Embryonic facial prominence (tissue), 1 donor: ENCODE results near the gene TAF4.
"Not testable (repeated sequence)": the region's sequence is repeated elsewhere in the genome, so short reads cannot be mapped to it uniquely, and the experiment has no call there.

Experiments used
- DNase-seq: peaks from one replicate; pipeline ENCODE4 v3.0.0-alpha.2; 2016; ENCODE audit errors: extremely low spot score

The TAF4 gene

DNA sequence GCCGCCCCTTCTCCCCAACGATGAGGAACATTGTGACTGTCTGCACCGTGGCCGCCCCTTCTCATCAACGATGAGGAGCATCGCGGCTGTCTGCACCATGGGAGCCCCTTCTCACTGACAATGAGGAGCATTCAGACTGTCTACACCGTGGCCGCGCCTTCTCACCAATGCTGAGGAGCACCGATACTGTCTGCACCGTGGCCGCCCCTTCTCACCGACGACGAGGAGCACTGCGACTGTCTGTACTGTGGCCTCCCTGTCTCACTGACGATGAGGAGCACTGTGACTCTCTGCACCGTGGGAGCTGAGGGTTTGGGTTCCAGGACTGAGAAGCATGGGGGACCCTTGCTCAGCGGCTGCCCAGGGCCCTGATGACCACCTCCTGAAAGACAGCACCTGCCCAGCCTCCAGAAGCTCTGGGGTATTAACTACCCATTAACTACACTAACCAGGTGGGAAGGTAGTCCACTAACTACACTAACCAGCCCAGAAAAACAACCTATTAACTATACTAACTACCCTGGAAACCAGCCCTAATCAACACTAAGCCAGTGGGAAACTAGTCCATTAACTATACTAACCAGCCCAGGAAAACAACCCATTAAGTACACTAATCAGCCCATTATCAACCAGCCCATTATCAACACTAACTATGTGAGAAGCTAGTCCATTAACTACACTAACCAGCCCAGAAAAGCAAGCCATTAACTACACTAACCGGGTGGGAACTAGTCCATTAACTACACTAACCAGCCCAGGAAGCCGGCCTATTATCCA, 116.9 kb downstream of the TAF4 start:
- no peak for DNase-seq

DNA sequence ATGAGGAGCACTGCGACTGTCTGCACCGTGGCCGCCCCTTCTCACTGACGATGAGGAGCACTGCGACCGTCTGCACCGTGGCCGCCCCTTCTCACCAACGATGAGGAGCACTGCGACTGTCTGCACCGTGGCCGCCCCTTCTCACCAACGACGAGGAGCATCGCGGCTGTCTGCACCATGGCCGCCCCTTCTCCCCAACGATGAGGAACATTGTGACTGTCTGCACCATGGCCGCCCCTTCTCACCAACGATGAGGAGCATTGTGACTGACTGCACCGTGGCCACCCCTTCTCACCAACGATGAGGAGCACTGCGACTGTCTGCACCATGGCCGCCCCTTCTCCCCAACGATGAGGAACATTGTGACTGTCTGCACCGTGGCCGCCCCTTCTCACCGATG, 117.6 kb downstream of the TAF4 start:
- DNase-seq = not testable (repeated sequence)

DNA sequence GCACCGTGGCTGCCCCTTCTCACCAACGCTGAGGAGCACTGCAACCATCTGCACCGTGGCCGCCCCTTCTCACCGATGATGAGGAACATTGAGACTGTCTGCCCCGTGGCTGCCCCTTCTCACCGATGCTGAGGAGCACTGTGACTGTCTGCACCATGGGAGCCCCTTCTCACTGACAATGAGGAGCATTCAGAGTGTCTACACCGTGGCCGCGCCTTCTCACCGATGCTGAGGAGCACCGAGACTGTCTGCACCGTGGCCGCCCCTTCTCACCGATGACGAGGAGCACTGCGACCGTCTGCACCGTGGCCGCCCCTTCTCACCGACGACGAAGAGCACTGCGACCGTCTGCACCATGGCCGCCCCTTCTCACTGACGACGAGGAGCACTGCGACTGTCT, 120.2 kb downstream of the TAF4 start:
- not testable (repeated sequence) for DNase-seq

DNA sequence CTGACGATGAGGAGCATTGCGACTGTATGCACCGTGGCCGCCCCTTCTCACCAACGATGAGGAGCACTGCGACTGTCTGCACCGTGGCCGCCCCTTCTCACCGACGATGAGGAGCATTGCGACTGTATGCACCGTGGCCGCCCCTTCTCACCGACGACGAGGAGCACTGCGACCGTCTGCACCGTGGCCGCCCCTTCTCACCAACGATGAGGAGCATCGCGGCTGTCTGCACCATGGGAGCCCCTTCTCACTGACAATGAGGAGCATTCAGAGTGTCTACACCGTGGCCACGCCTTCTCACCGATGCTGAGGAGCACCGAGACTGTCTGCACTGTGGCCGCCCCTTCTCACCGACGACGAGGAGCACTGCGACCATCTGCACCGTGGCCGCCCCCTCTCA, 120.7 kb downstream of the TAF4 start:
- not testable (repeated sequence) for DNase-seq

DNA sequence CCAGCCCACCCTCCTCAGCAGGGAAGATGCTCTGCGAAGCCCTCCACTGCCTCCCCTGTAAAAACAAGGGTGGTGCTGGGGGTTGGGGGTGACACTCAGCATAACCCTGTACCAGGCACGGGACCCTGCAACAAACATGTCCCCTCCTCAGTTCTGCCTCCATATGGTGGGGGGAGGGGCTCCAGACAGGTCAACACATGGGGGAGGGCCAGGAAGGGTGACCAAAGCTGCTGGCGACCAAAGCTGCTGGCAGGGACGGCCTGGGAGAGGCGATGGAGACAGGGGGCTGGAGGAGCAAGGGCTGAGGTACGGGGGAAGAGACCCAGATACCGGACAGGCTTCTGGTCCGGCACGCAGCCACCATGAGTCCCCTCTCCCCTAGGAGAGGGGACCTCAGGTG, 123.2 kb downstream of the TAF4 start:
- no peak for DNase-seq

DNA sequence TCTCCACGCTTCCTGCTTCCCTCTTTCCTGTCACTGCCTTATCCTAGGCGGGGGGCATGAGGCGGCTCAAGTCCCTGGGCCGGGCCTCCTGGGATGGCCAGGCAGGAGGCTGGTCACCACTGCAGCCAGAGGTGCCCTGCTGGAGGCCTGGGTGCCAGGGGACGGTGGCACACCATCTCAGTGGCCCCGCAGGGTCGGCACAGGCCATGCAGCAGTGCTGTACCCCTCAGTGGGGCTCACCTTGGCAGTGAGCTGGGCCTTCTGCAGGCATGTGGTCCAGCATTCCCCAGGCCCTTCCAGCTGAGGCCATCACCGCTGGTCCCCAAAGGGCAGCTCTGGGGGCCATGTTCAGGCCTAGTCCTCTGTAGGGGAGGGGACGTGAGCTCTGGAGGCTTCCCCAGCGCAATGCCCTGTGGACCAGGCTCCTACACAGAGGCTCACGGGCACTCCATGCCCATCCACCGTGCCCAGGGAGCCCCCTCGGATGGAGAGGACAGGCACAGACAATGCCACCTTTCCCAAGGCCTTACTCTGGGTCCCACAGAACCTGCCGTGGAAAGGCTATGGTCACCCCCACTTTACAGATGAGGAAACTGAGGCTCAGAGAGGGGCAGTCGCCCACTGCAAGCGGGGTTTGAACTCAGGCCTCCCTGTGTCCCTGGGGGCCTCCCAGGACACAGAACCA, 123.8 kb downstream of the TAF4 start:
- no peak for DNase-seq

DNA sequence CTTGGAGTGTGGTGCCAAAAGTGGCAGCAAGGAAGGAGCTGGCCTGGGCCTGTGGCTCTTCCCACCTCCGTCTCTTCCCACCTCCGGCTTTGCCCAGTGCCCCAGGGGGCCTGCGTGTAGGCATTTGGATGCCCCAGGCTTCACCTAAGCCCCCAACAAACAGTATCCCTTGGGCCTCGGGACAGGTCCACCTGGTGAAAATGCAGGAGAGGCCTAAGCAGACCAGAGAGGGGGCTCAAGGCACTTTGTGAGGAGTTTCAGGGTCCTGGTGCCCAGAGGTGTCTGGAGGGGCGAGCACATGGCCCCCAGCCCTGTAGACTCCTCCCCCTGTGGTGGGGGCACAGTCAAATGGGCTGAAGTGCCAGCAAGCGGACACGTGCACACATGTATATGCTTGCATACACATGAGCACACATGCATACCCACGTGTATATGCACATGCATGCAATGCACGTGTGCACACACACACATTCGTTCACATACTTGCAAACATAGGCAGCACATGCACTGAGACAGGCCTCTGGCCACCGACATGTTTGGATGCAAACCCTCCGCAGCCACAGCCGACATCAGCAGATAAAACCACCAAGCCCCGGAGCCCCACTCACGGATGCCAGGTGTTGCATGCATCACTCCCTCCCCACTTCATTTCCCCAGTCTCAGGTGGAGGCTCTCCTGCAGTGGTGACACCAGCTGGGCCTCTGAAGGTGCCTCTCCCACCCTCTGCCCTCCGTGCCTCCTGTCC, 124.5 kb downstream of the TAF4 start:
- DNase-seq = no peak

DNA sequence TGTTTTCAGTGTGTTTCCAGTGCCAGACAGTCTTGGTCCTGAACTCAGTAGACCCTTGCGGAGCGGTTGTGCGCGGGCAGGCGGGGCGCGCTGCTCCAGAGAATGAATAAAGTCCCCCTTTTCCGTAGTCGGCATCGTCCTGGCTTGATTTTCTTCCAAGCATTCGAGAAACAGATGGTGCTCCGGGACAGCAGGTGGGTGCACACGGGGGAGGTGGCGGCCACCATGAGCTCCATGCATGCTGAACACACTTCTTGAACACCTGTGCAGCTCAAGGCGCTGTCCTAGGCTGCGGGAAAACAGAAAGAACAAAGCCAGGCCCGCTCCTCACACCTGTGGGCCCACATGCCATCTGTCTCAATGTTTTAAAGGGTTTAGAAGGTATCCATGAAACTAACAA, 125.2 kb downstream of the TAF4 start:
- no peak for DNase-seq

DNA sequence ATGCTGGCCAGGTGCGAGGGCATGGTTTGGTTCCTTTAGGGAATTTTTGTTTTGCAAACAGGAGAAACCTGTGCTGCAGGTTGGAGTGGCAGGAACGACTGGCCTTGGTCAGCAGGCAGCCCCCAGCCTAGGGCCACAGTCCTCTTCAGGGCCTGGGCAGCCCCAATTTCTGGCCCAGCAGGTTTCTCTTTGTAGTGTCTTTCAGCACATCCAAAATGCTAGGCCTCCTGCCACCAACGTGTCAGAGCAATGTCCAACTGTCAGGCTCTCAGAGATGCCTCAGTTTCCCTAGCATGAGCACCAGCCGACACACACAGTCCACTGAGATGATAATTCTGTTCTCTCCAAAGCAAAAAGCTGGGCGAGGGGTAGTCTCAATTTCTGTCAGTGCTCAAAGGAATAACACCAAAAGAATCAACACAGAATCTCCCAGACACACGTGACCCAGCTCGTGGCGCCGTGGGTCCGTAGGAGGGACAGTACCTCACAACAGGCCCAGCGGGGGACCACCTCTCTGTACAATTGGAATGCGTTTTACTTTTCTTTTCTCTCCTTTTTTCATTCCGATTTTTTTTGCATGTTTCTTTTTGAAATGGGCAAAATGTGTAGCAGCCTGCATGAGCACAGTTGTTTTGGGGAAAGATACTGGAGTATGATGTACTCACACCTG, 125.9 kb downstream of the TAF4 start:
- no peak for DNase-seq

DNA sequence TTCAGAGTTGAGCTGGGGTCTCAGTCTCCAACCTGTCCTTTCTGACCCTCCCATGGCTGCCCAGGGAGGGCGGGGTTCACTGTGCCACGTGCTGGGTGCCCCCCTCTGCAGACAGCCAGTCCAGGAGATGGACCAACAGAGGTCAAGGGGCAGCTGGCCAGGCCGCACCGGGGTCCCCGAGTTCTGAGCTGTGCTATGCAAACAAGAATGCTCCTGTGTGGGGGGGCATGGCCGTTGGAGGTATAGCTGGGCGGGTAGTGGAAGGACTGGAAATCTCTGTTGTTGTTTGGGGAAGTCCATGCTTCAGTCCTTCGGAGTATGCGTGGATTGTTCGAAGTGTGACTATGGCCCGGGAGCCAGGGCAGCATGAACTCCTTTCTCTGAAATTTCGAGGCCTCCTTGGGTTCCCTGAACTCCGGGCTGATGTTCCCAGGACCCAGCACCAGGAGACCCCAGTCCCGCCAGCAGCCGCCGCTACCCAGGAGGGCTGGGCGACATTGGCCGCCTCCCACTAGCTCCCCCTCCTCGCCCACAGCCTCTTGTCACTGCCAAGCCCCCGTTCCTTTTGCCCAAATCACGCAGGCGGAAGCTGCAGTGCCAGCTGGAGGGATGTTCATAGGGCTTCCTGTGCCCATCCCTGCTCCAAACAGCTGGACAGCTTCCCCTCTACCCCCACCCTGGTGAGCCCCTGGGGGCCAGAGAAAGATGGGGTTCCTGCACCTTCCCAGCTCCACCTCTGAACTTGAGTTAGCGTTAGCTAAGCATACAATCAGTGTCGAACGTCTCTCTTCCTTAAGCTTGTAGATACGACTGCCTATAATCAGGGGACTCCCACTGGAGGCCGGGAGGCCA, 126.6 kb downstream of the TAF4 start:
- DNase-seq = no peak

DNA sequence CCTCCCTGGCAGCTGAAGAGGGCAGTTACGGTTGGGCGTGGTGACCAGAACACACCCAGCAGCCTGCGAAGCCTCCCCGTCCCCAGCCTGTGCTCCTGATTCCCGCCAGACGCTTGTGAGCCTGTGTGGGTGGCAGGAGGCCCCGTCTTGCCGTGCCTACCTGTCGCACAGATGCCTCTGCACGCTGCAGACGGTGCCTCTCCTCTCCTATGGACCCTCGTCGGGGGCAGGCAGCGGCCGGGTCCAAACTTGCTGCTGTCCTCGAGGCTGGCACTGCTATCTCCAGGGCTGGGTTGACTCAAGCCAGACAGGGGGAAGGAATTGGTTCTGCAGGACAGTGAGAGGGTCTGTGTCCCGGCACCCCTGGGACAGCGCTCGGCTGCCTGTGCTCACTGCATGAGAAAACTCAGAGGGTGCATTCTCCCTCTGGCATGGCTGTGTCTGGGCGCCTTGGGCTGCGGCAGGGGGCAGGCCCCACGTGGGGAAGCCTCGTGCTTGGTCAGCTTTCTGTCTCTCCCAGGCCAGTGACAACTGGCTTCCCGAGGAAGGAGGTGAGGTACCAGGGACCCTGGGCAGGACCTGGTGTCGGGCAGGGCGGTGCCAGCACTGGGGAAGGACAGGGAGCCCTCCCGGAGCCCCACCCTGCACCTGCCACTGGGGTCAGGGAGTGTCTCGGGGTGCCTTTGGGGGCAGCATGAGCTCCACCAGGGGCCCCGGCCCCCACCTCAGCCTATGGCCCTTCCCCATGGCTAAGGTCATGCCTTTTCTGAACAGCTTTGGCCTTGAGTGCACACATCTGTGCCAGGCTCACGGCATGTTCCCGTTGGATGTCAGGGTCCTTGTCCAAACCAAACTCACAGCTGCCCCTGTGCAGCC, 127.5 kb downstream of the TAF4 start:
- DNase-seq = no peak

DNA sequence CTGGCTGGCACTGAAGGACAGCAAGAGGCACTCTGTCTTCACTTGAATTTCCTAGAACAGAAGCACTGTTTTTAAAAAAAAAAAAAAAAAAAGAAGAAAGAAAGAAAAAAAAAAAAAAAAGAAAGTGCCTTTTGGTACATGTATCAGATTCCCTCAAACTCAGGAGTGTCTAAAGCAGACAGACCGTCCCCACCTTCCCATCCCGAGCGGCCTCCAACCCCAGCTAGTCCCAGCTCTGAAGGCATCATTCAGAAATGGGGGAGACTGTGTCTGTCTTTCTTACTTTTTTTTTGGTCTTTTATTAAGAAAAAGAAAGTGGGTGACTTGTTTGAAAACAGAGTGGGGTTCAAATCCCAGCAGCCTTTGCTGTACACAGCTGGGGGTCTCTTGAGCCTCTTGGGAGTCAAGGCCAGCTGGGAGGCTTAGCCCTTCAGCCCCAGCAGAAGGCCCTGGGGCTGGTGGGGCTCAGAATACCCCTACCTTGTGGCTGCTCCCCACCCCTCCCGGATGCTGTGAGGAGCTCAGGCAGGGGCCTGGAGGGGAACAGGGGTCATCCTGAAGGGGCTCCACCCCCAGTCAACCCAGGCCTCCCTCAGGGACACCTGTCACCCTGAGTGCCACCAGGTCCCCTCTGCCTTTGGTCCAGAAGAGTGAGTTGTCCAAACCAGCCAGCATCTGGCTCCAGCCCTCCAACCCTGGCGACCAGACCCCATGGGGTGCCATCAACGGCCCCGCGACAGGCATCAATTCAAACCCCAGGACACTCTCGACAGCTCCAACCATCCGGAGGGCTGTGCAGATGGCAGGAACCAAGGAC, 128.3 kb downstream of the TAF4 start:
- DNase-seq = no peak

DNA sequence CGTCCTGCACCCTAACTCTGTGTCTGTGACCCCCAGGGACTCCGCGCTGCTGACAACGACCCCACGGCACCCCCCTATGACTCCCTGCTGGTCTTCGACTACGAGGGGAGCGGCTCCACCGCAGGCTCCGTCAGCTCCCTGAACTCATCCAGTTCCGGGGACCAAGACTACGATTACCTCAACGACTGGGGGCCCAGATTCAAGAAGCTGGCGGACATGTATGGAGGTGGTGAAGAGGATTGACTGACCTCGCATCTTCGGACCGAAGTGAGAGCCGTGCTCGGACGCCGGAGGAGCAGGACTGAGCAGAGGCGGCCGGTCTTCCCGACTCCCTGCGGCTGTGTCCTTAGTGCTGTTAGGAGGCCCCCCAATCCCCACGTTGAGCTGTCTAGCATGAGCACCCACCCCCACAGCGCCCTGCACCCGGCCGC, 129.0 kb downstream of the TAF4 start:
- no peak for DNase-seq

DNA sequence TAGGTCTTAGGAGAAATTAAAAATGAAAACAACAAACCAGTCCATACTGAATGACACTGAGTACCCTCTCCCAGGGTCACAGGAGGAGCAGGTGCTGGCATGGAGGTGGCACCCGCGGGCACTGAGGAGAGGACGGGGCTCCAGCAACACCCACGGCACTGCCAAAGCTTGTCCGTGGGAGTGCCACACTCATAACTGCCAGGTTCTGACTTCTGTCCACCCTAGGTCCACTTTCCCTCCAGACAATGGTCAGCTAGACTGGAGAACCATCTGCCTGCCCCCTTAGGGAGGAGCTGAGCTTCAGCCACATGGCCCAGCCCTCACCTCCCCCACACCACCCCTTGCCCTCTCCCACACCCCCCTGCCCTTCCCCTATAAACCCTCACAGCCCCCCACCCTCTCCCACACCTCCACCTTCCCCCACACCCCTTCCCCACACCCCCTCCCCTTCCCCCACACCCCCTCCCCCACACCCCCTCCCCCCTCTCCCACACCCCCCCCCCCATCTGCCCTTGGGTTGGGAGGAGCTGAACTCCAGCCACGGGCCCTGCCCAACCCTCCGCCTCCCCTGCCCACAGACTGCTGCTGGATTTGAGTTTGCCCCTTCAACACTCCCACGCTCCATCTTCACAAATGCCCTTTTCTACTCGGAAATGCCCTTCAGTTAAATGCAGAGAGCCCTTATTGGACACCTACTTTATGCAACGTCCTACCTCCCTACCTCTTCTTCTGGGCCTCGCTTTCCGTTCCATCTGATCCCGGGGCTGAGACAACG, 129.6 kb downstream of the TAF4 start:
- DNase-seq = no peak

DNA sequence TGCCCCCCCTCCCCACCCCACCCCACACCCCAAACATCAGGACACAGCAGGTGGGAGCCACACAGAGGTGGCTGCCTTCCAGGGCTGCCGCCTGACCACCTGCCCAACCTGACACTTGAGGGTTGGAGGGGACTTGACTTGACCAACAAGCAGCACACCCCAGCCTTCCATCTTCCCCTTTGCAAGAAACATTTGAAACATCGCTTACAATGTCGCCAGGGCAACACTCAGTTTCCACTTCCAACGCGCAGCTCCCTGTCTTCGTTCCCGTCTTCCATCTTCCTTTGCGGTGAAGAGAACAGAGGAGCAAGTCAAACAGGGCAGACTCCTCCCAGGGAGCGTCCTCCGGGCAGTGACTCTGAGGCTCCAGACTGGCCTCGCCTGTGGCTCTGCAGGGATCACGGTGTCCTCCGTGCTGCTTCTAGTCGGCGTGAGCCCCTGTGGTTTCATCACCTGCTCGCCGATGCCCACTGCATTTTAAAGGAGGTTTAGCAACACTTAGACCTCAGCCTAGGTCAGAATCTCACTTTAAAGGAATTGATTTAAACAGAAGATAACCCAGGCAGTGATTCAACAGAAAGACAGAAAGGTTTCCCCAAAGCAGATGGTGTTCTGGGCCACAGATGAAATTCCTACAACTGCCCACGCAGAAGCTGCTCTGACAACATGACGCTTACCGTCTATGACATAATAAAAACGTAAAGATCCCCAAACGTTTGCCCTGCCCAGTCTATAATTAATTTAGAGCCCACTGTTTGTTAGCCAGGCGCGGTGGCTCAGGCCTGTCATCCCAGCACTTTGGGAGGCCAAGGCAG, 130.8 kb downstream of the TAF4 start:
- no peak for DNase-seq

DNA sequence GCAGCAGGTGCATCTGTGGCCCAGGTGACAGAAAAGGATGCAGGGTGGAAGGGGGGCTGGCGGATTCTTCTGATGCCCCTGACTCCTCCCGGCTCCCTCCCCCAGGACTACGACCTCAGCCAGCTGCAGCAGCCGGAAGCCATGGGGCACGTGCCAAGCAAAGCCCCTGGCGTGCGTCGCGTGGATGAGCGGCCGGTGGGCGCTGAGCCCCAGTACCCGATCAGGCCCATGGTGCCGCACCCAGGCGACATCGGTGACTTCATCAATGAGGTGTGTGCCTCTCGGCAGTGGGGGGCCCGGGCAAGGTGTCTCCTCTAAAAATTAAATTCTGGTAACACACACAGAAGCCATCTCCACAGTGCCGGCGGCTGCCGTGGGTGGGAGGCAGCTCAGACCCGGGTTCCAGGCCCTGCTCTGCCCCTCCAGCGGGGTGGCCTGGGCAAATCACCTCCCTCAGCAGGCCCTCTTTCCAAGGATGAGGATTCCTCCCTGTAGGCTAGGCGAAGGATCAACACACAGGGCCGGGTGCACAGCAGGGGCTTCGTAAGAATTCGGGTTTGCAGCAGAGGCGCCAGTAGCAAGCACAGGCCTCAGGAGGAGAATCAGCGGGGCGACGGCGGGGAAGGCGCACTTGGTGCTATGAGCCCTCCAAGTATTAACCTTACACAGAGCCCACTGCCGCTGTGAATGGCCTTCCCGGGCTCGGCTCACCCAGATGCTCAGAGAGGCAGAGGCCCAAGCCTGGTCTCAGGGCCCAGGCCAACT, 131.5 kb downstream of the TAF4 start:
- no peak for DNase-seq

DNA sequence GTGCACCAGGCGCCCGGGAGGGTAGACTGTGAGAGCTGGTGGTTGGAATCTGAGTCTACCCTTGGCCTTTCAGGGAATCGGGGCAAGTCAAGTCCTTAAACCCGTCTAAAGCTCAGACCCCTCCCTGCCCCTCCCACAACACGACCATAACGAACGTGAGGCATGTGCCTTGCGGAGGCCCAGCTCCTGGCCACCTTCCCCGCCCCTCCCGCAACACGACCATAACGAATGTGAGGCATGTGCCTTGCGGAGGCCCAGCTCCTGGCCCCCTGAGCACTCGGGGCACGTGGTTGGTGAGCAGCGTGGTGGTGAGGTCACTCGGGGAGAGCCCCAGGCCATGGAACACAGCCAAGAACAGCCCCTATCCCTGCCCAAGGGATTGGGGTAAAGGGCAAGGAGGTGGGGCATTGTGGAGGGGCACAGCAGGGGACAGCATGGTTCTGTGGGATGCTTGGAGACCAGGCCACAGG, 132.2 kb downstream of the TAF4 start:
- no peak for DNase-seq
